Measurements from ENCODE around the gene CCDC102B.
A peak's percentile ranks its signal among the peaks of the same experiment; 100 is the strongest.
"Not testable (repeated sequence)": the region's sequence is repeated elsewhere in the genome, so short reads cannot be mapped to it uniquely, and the experiment has no call there.

CCDC102B gene

GRCh38 chr18:68985172-68985820 lies 187.4 kb downstream of the CCDC102B start:
- DNase-seq: no peak

DNA sequence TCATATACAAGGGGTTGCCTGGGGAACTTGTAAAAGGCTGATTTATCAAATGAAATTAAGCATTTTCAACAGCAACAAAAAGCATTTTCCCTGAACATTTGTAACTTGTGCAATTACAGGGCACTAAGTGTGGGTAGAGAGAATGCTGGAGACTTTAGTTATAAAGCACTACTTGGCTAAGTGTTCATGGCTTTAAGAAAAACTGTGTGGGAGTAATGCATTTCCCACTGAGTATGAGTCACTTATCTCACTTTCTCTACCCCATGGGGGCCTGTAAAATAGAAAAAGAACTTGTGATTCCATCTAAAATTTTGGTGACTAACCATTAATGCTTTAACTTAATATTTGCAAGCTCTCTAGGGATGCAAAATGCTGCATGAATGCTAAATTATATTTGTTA lies 193.4 kb downstream of the CCDC102B start:
- no peak for DNase-seq

GRCh38 chr18:68992719-68993482 lies 195.0 kb downstream of the CCDC102B start:
- DNase-seq: no peak

- no peak for DNase-seq
Observed at GRCh38 chr18:68995675-68996074, 197.8 kb downstream of the CCDC102B start.

- DNase-seq: no peak
Observed at GRCh38 chr18:68997845-68998244, 200.0 kb downstream of the CCDC102B start.

DNA sequence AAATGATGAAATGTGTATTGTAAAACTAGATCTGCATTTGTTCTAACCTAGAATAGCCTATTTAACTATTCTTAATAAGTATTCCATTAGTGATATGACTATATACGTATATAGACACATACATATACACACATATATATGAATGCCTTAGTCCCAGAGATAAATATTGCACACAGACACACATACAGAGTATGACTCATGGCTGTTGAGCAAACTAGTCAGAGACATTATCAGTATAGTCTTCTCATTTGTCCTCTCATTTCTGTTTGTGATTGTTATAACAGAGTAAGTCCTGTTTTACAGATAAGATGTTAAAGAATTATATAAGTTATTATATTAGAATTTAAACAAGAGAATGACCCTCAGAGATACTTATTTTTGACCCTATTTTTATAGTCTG lies 202.5 kb downstream of the CCDC102B start:
- no peak for DNase-seq

- DNase-seq: no peak
Observed at GRCh38 chr18:69002233-69002632, 204.4 kb downstream of the CCDC102B start.

DNA sequence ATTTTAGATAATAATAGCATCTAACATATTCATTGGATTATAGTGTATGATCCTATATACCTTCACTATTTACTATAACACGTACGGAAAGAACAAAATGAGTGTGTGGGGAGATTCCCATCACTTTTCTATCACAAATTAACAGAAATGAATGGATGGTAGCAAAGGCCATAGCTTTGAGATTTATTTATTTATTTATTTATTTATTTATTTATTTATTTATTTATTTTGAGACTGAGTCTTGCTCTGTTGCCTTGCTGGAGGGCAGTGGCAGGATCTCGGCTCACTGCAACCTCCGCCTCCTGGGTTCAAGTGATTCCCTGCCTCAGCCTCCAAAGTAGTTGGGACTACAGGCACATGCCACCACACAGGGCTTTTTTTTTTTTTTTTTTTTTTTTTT lies 208.3 kb downstream of the CCDC102B start:
- not testable (repeated sequence) for DNase-seq

- no peak for DNase-seq
Observed at GRCh38 chr18:69008538-69008937, 210.7 kb downstream of the CCDC102B start.

GRCh38 chr18:69021211-69021805 lies 223.4 kb downstream of the CCDC102B start:
- no peak for DNase-seq

GRCh38 chr18:69022426-69022825 lies 224.5 kb downstream of the CCDC102B start:
- peak; percentile 25 for DNase-seq

DNA sequence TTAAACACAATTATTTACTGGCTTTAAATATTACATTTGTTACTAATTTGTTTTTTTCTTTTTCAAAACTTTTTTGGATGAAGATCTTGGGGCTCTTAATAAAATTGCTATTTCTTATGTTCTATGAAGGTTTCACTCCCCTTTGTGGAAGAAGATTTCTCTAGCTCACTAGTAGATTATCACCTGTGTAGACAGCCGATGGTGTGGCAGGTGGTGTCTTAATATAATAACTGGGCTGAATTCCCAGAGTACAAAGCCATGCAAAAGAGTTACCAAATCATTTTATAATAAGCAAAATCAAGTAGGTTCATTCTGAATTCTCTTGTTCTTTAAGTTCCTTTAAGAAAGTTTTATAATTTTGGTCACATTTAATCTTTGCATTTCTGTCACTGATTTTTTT lies 233.7 kb downstream of the CCDC102B start:
- DNase-seq: no peak

GRCh38 chr18:69032009-69032408 lies 234.1 kb downstream of the CCDC102B start:
- no peak for DNase-seq

DNA sequence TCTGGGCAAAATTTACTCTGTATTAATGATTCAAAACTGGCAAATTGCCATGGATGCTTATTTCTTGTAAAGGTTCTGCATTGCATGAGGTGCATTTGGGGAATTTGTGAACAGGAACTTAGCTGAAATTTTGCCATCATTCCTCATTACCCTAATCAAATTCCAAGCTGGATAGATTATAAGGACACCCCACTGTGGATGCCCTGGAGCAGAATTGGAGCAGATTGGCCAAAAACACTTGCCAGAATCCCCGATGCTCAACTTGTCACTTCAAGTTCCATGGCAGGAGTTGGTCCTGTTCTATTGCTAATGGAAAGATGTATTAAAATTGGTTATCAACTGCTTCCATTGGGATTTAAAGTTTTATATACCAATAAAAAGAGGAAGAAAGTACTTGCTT lies 237.9 kb downstream of the CCDC102B start:
- DNase-seq: no peak

DNA sequence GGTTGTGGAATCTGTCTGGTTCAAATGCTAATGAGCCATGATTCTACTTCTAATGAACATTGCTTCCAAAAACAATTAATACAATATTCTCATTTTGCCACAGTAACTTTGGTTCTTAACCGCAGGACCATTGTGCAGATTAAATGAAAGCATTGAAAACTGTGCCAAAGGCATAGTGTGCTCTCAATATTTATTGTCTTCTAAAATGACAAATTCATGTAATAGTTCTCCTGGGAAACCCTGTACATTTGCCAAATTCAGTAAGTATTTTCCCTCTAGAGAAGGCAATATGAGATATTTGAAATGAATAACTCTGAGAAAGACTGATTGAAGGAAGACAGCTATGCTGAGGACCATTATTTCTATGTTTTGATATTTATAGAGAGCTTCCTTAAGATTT lies 246.3 kb downstream of the CCDC102B start:
- DNase-seq: no peak

- no peak for DNase-seq
Observed at GRCh38 chr18:69064063-69064462, 266.2 kb downstream of the CCDC102B start.

- DNase-seq: no peak
Observed at GRCh38 chr18:69067048-69067447, 269.2 kb downstream of the CCDC102B start.

DNA sequence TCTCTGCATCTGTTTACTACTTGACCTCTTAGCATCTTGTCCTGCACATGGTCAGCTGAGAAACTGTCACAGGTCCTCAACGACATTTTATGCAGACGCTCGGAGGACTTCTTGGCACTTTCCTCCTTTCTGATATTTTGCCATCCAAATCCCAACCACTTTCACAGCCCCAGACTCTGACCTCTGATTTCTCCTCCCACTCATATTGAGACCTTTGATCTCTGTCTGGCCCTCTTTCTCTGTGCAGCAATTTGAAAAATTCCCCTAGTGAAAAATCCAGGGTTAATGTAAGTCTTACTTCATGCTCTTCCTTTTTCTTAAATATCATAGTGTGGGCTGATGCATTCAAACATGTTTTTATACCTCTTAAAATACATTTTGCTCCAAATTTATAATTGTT lies 273.8 kb downstream of the CCDC102B start:
- DNase-seq: no peak

GRCh38 chr18:69081846-69082245 lies 284.0 kb downstream of the CCDC102B start:
- DNase-seq: no peak

GRCh38 chr18:69082499-69082898 lies 284.6 kb downstream of the CCDC102B start:
- no peak for DNase-seq

- DNase-seq: no peak
Observed at GRCh38 chr18:69085951-69086350, 288.1 kb downstream of the CCDC102B start.

GRCh38 chr18:69088973-69089372 lies 291.1 kb downstream of the CCDC102B start:
- no peak for DNase-seq

DNA sequence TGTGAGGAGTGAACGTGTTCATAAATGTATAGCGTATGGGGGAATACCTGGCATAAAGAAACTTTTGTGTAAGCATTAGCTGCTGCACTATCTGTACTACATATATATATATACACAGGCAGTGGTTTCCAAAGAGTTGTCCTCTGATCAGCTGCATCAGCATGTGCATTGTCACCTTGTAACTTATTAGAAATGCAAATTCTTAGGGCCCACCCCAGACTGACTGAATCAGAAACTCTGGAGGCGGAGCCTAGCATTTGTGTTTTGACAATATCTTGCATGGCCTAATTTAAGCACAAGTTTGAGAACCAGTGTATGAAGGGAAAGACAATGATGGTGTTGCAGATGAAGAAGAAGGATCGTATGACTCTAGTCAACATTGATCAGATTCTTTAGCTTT lies 299.5 kb downstream of the CCDC102B start:
- no peak for DNase-seq

DNA sequence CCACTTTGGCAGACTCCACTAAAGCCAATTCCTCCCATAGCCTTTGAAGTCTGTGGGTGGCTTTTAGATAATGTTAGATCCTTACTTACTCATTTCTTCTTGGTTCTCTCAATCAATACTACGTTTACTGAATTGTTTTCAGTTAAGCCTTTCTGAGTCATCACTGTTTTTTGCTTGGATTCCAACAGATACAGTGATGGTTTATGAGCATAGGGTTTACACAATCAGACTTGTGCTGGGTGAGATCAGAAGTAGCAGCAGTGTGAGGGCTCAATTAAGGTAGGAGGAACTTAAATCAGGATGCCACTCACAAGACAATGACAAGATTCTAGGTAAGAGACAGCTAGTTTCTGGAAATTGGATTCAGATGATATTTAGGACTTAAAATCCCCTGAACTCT lies 305.1 kb downstream of the CCDC102B start:
- DNase-seq: no peak

Measured in NCI-H748 treated with DMSO at 0.1 percent for 48 hours (cell line).